ENCODE results near the gene LIN52.

DNA sequence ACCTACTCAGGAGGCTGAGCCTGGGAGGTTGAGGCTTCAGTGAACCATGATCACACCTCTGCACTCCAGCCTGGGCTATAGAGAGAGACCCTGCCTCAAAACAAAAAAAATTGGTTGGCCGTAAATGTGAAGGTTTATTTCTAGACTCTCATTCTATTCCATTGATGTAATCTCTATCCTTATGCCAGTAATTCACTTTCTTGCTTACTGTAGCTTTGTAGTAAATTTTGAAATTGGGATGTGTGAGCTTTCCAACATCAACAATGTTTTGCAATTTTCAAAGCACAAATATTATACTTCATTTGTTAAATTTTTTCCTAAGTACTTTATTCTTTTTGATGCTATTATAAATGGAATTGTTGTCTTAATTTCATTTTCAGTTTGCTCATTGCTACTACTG is 24.6 kb downstream of the LIN52 start:
- TF ChIP-seq E2F1 (CRISPR knock-in tag; IDR thresholded peaks at IDR 0.05): no peak
- TF ChIP-seq ZBTB21 (CRISPR knock-in tag; IDR thresholded peaks at IDR 0.05; ENCODE audit: borderline replicate concordance): no peak
- no peak for TF ChIP-seq CTCF (IDR thresholded peaks at IDR 0.05)
- no peak for TF ChIP-seq ESRRA (CRISPR knock-in tag; IDR thresholded peaks at IDR 0.05; ENCODE audit: borderline replicate concordance)
- TF ChIP-seq, protein P1, sequence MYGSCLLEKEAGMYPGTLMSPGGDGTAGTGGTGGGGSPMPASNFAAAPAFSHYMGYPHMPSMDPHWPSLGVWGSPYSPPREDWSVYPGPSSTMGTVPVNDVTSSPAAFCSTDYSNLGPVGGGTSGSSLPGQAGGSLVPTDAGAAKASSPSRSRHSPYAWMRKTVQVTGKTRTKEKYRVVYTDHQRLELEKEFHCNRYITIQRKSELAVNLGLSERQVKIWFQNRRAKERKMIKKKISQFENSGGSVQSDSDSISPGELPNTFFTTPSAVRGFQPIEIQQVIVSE (CRISPR knock-in tag; IDR thresholded peaks at IDR 0.05; ENCODE audit: borderline replicate concordance): no peak
- no peak for TF ChIP-seq KAT7 (CRISPR knock-in tag; IDR thresholded peaks at IDR 0.05; ENCODE audit: borderline replicate concordance)
- TF ChIP-seq, protein P2, sequence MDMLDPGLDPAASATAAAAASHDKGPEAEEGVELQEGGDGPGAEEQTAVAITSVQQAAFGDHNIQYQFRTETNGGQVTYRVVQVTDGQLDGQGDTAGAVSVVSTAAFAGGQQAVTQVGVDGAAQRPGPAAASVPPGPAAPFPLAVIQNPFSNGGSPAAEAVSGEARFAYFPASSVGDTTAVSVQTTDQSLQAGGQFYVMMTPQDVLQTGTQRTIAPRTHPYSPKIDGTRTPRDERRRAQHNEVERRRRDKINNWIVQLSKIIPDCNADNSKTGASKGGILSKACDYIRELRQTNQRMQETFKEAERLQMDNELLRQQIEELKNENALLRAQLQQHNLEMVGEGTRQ (CRISPR knock-in tag; IDR thresholded peaks at IDR 0.05): no peak
- TF ChIP-seq TP53 (CRISPR knock-in tag; IDR thresholded peaks at IDR 0.05): no peak
- TF ChIP-seq JUN (CRISPR knock-in tag; IDR thresholded peaks at IDR 0.05): no peak
- no peak for TF ChIP-seq TCF7 (CRISPR knock-in tag; IDR thresholded peaks at IDR 0.05; ENCODE audit: low read depth)
